Activated B cell treated with CpG ODN at 0.5 μM for 24 hours (primary cell): ENCODE results near the gene FARS2. TPM values are rescaled to one million over a fixed set of nuclear protein-coding genes. Genes with fewer than 3 reads are reported as not detected.

ENCODE experiments used
- ATAC-seq: fragments of 200-7000 bp; cut with Tn5 transposase; one replicate; pipeline ENCODE4 v1.10.0; 2021; ENCODE audit warnings: low read depth, mild to moderate bottlenecking, moderate library complexity
- CTCF ChIA-PET: fragments of 350-600 bp; sonication (Branson Sonifier 250); formaldehyde crosslinking; loops from one replicate; lab custom pipeline; 2021; ENCODE audit warnings: antibody characterized with exemption; lab: Charles Lee
- POLR2A ChIA-PET: fragments of 350-600 bp; sonication (Branson Sonifier 250); formaldehyde crosslinking; loops from one replicate; lab custom pipeline; 2021; ENCODE audit warnings: antibody characterized with exemption; lab: Charles Lee
- DNase-seq: peaks from one replicate; pipeline ENCODE4 v3.0.0; 2022
- H3K27ac Mint-ChIP-seq: one replicate; pipeline ENCODE4 v1.8.0; 2020; ENCODE audit warnings: mixed read lengths
- H3K27me3 Mint-ChIP-seq: one replicate; pipeline ENCODE4 v1.8.0; 2021; ENCODE audit warnings: mixed read lengths
- H3K36me3 Mint-ChIP-seq: one replicate; pipeline ENCODE4 v1.8.0; 2021; ENCODE audit warnings: low read depth, mixed read lengths
- H3K4me1 Mint-ChIP-seq: one replicate; pipeline ENCODE4 v1.8.0; 2021; ENCODE audit warnings: mixed read lengths
- H3K4me3 Mint-ChIP-seq: one replicate; pipeline ENCODE4 v1.8.0; 2020; ENCODE audit warnings: mild to moderate bottlenecking, mixed read lengths
- H3K9me3 Mint-ChIP-seq: one replicate; pipeline ENCODE4 v1.8.0; 2020; ENCODE audit warnings: mixed read lengths
- intact Hi-C: fragments of 100-400 bp; cut with micrococcal nuclease; formaldehyde crosslinking; loops from one replicate; pipeline ENCODE4 v1.15.1; 2024
- total RNA-seq: library from RNA; stranded (reverse); gene quantifications from 2 replicates; pipeline ENCODE4 v1.2.3, GENCODE V29; 2022
- TF ChIP-seq, protein P1 (sequence below): fragments of 200-600 bp; IDR thresholded peaks from one replicate; pipeline ENCODE4 v1.8.0; 2022; ENCODE audit warnings: antibody characterized with exemption, mild to moderate bottlenecking

The FARS2 gene
- total RNA-seq, 1 donor from 2014 or later, result 32.7 TPM

DNA sequence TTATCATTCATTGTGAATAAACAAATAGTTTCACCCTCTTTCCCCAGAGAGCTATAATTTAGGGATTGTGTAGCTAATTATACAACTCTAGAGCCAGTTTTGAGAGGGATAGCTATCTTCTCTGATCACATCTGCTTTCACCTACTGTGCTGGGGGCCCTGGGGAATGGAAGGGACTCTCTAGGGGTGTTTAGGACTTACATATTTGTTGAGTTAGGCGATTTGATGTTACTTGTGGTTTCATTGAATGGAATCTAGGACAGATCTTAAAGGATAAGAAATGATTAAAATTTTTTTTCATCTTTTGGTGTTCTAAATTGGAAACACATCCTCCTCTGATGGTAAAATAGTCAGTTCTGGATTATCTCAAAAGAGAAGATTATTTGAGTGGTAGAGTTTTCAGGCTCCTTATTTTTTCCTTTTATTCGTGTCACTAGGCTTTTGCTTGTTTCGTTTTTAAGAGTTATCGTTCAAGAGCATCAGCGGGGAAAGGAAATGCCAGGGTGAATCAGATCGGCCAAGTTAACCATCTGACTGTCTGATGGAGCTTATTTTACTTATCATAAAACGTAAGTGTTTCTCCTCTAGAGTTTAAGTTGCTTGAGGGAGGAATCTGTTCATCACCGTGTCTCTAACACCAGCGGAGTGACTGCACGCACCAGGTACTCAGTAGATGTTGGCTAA lies 236.7 kb downstream of the FARS2 start:
- POLR2A ChIA-PET, result no interaction called here
- no peak overlapping the region for H3K27ac Mint-ChIP-seq
- H3K4me3 Mint-ChIP-seq, result no peak overlapping the region
- H3K27me3 Mint-ChIP-seq, result no peaks in the 10 kb centered on the region
- TF ChIP-seq, protein P1, sequence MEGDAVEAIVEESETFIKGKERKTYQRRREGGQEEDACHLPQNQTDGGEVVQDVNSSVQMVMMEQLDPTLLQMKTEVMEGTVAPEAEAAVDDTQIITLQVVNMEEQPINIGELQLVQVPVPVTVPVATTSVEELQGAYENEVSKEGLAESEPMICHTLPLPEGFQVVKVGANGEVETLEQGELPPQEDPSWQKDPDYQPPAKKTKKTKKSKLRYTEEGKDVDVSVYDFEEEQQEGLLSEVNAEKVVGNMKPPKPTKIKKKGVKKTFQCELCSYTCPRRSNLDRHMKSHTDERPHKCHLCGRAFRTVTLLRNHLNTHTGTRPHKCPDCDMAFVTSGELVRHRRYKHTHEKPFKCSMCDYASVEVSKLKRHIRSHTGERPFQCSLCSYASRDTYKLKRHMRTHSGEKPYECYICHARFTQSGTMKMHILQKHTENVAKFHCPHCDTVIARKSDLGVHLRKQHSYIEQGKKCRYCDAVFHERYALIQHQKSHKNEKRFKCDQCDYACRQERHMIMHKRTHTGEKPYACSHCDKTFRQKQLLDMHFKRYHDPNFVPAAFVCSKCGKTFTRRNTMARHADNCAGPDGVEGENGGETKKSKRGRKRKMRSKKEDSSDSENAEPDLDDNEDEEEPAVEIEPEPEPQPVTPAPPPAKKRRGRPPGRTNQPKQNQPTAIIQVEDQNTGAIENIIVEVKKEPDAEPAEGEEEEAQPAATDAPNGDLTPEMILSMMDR, result no peak
- peaks cover 19% of the 10 kb centered on the region for H3K36me3 Mint-ChIP-seq
- H3K9me3 Mint-ChIP-seq, result no peaks in the 10 kb centered on the region
- H3K4me1 Mint-ChIP-seq, result no peaks in the 10 kb centered on the region
- intact Hi-C loops, result no loop called here
- ATAC-seq (no peak), DNase-seq (no peak)
- CTCF ChIA-PET, result interaction anchor here (1.6 kb wide), 1 partner anchor 9 kb away, joined by 4 read pairs; no protein-coding TSS in a partner anchor

- ChIA-PET CTCF (interaction anchor here (1.6 kb wide), 1 partner anchor 9 kb away, joined by 4 read pairs; no protein-coding TSS in a partner anchor), POLR2A (no interaction called here)
- H3K27me3 Mint-ChIP-seq, result no peaks in the 10 kb centered on the region
- intact Hi-C loops, result no loop called here
- TF ChIP-seq, protein P1, result no peak
- no peak overlapping the region for H3K27ac Mint-ChIP-seq
- peaks cover 17% of the 10 kb centered on the region for H3K36me3 Mint-ChIP-seq
- H3K4me3 Mint-ChIP-seq, result no peak overlapping the region
- no peak for DNase-seq
- no peak for ATAC-seq
- H3K4me1 Mint-ChIP-seq, result no peaks in the 10 kb centered on the region
- no peaks in the 10 kb centered on the region for H3K9me3 Mint-ChIP-seq
Observed at GRCh38 chr6:5498579-5498899, 237.2 kb downstream of the FARS2 start.

DNA sequence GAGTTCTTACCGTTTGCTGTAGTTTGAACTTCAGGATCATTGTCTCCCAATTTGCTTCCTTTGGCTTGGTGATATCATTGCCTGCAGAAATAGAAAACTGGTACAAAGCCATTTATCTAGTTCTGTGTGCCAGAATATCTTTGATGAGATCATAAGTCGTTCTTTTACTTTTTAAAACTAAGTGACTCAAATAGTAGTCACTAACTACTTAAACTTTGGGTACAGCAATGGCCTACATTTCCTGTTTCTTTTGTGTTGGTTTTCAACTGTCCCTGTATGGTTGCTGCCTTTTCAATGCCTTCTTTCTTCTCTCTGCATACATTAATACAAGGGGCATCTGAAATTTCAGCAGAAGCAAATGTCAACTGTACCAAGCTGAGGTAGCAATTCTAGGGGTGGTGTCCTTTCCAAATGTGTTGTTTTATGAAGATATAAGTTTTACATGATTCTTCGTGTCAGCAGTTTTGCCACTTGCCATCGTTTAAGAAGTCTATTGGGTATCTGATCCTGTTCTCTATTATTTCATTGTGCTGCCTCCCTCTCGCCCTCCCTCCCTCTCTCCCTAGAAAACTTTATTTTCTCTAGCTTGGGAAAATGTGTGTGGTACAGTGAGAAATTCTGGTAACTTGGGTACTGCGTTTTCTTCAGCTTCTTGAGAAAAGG lies 238.5 kb downstream of the FARS2 start:
- intact Hi-C loops, result no loop called here
- Mint-ChIP-seq H3K27ac (no peak overlapping the region), H3K4me1 (no peaks in the 10 kb centered on the region), H3K36me3 (peaks cover 17% of the 10 kb centered on the region), H3K4me3 (no peak overlapping the region), H3K9me3 (no peaks in the 10 kb centered on the region), H3K27me3 (no peaks in the 10 kb centered on the region)
- ATAC-seq, result no peak
- ChIA-PET POLR2A (no interaction called here), CTCF (no interaction called here)
- no peak for DNase-seq
- TF ChIP-seq, protein P1, result no peak

DNA sequence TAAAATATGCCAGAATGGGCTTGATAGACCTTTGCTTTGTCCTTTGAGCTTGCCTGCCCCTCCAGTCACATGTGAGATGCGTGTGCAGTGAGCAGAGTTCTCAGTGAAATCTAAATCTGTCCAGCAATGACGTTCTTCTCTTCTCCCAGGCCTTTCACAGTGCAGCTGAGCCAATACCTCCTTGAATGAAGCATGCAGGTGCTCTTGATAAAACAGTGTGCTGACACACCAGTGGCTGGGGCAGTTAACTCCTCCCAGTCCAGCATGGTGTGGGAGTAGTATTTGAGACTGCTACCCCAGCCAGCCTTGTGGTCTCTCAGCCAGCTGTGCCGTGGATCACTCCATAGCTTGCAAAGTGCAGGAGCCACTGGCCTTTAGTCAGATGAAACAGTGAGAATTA lies 240.5 kb downstream of the FARS2 start:
- intact Hi-C loops, result no loop called here
- no peaks in the 10 kb centered on the region for H3K27me3 Mint-ChIP-seq
- H3K4me1 Mint-ChIP-seq, result peaks cover 15% of the 10 kb centered on the region
- H3K36me3 Mint-ChIP-seq, result peaks cover 17% of the 10 kb centered on the region
- ATAC-seq (no peak), DNase-seq (no peak)
- no peak overlapping the region for H3K27ac Mint-ChIP-seq
- no peak overlapping the region for H3K4me3 Mint-ChIP-seq
- TF ChIP-seq, protein P1, result no peak
- ChIA-PET POLR2A (no interaction called here), CTCF (no interaction called here)
- no peaks in the 10 kb centered on the region for H3K9me3 Mint-ChIP-seq

- no peak overlapping the region for H3K27ac Mint-ChIP-seq
- no peaks in the 10 kb centered on the region for H3K9me3 Mint-ChIP-seq
- peaks cover 36% of the 10 kb centered on the region for H3K4me1 Mint-ChIP-seq
- H3K4me3 Mint-ChIP-seq, result no peak overlapping the region
- ATAC-seq (no peak), DNase-seq (no peak)
- no peaks in the 10 kb centered on the region for H3K27me3 Mint-ChIP-seq
- POLR2A ChIA-PET, result interaction anchor here (0.6 to 0.7 kb wide), 2 partner anchors 72 to 827 kb away, joined by 3 to 6 read pairs; no protein-coding TSS in a partner anchor
- intact Hi-C loops, result no loop called here
- CTCF ChIA-PET, result no interaction called here
- TF ChIP-seq, protein P1, result no peak
- peaks cover 11% of the 10 kb centered on the region for H3K36me3 Mint-ChIP-seq
Observed at GRCh38 chr6:5504078-5504477, 242.8 kb downstream of the FARS2 start.
